OCI-LY3 (cell line): ENCODE data around the gene GJB5.

Source experiments
- EZH2phosphoT487 ChIP-seq: fragments of 200-600 bp; shearing (Covaris generic); IDR thresholded peaks from 2 replicates; pipeline ENCODE4 v1.6.1; 2018; ENCODE audit warnings: antibody characterized with exemption, mixed run types, low read depth
- TF ChIP-seq, protein P1 (sequence below): fragments of 200-600, 300-600 bp; sonication (generic); IDR thresholded peaks from 2 replicates; pipeline ENCODE4 v1.5.1; 2014; ENCODE audit warnings: antibody characterized with exemption, low read length, low read depth

DNA sequence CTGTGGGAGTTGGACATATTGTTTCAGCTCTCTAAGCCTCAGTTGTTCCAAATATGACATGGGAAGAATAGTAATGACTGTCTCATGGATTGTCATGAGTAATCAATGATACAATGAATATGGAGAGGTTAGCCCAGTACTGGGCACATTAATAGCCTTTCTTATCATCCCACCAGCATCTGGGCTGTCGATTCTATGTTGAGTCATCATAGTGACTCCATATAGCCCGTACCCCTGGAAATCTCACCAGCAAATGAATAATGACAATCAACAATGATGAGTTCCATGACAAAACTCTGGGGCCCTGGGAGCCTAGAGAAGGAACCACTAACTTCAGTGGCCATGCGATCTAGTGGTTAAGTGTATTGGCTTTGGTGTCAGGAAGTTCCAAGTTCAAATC is 39.7 kb upstream of the GJB5 start:
- TF ChIP-seq, protein P1, sequence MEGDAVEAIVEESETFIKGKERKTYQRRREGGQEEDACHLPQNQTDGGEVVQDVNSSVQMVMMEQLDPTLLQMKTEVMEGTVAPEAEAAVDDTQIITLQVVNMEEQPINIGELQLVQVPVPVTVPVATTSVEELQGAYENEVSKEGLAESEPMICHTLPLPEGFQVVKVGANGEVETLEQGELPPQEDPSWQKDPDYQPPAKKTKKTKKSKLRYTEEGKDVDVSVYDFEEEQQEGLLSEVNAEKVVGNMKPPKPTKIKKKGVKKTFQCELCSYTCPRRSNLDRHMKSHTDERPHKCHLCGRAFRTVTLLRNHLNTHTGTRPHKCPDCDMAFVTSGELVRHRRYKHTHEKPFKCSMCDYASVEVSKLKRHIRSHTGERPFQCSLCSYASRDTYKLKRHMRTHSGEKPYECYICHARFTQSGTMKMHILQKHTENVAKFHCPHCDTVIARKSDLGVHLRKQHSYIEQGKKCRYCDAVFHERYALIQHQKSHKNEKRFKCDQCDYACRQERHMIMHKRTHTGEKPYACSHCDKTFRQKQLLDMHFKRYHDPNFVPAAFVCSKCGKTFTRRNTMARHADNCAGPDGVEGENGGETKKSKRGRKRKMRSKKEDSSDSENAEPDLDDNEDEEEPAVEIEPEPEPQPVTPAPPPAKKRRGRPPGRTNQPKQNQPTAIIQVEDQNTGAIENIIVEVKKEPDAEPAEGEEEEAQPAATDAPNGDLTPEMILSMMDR, result no peak
- no peak for TF ChIP-seq EZH2phosphoT487
